ENCODE results near the gene PROM1. TPM values are rescaled to one million over a fixed set of nuclear protein-coding genes. Genes with fewer than 3 reads are reported as not detected.

PROM1 gene
- polyA plus RNA-seq, 2 donors, result 0.37 to 0.47 TPM

DNA sequence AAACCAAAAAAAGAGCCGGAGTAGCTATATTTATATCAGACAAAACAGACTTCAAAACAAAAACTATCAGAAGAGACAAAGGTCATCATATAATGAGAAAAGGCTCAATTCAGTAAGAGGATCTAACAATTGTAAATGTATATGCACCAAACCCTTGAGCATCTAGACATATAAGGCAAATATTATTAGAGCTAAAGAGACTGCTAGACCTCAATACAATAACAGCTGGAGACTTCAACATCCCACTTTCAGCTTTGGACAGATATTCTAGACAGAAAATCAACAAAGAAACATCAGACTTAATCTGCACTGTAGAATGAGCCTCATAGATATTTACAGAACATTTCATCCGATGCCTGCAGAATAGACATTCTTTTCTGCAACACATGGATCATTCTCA lies 4.8 kb upstream of the PROM1 start:
- no peaks in the 10 kb centered on the region for H3K4me1 ChIP-seq (ENCODE audit: control insufficient read depth in 2 of 2, insufficient read depth in 2 of 2, low read length in 1 of 2)
- WGBS, 2 donors, result 78 to 86% methylated on average over 2 of the region's 2 CpGs
- no peaks in the 10 kb centered on the region for H3K36me3 ChIP-seq (ENCODE audit: control insufficient read depth in 2 of 2, insufficient read depth in 2 of 2, low read length in 1 of 2)
- H3K27me3 ChIP-seq (ENCODE audit: control insufficient read depth in 1 of 2, insufficient read depth in 2 of 2, low read length in 2 of 2), result peaks cover 4 to 10% of the 10 kb centered on the region in 2 donors
- no peak overlapping the region for H3K27ac ChIP-seq (ENCODE audit: low read depth in 2 of 2, low read length in 1 of 2)
- H3K4me3 ChIP-seq (ENCODE audit: low read depth in 1 of 2, low read length in 2 of 2), result no peak overlapping the region
- H3K9me3 ChIP-seq (ENCODE audit: control insufficient read depth in 2 of 2, insufficient read depth in 1 of 2, low read depth in 1 of 2, low read length in 1 of 2), result peaks cover 0 to 1% of the 10 kb centered on the region in 2 donors

DNA sequence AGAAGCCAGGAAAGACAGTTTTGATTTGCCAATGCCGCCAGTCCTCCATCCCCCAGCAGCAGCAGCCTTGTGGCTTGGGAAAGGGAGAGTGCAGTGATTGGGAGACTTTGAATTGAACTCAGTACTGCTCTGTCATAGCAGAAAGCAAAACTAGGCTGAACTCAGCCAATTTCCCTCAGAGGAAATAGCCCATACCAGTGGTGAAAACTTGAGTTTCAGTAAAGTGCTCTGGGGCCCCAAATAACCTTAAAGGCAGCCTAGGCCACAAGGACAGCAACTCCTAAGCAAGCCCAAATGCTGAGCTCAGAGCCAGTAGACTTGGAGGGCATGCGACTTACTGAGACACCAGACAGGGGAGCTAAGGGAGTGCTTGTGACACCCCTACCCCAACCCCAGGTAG lies 2.0 kb upstream of the PROM1 start:
- Histone ChIP-seq H3K36me3 (ENCODE audit: control insufficient read depth in 2 of 2, insufficient read depth in 2 of 2, low read length in 1 of 2) (no peaks in the 10 kb centered on the region), H3K9me3 (ENCODE audit: control insufficient read depth in 2 of 2, insufficient read depth in 1 of 2, low read depth in 1 of 2, low read length in 1 of 2) (no peaks in the 10 kb centered on the region), H3K4me1 (ENCODE audit: control insufficient read depth in 2 of 2, insufficient read depth in 2 of 2, low read length in 1 of 2) (peaks cover 0 to 12% of the 10 kb centered on the region in 2 donors), H3K27ac (ENCODE audit: low read depth in 2 of 2, low read length in 1 of 2) (no peak overlapping the region), H3K4me3 (ENCODE audit: low read depth in 1 of 2, low read length in 2 of 2) (no peak overlapping the region), H3K27me3 (ENCODE audit: control insufficient read depth in 1 of 2, insufficient read depth in 2 of 2, low read length in 2 of 2) (peaks cover 6 to 23% of the 10 kb centered on the region in 2 donors)
- 89 to 96% methylated on average over 2 of the region's 2 CpGs for WGBS, 2 donors

DNA sequence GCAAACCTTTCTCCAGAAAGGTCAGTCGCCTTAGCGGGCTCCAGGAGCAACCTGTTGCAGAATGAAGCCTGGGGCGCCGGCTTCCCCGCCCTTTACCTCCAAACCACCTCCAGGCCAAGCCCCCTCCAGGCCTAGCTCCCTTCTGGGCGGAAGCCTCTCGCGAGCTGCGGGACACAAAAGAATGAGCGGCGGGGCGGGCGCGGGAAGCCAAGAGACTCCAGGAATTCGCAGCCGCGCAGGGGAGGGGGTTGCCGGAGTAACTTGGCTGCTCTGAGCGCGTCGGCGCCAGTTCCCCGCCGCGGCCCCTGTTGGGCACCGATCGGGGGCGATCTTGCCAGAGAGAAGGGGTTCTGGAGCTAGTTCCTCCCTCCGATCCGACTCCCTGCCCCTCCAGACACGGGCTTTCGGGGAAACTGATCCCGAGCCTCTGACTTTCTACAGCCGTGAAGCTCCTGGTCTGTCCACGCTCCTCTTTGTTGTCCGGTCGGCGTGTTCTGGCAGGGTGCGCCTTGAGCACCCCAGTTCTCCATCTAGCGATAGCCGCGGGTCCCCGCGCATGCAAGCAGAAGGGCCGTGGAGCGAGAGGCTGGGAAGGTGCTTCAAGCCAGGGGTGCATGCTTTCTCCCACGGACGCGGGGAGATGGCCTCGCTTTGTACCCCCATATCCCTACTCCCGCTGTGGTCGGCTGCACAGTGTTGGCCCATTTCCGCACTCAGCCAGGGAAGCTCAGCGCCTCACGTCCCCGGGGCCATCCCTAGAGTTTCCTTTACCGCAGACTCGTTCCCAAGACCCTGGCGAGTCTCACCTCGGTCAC lies 1.2 kb downstream of the PROM1 start:
- Histone ChIP-seq H3K36me3 (ENCODE audit: control insufficient read depth in 2 of 2, insufficient read depth in 2 of 2, low read length in 1 of 2) (no peaks in the 10 kb centered on the region), H3K27me3 (ENCODE audit: control insufficient read depth in 1 of 2, insufficient read depth in 2 of 2, low read length in 2 of 2) (peaks cover 9 to 23% of the 10 kb centered on the region in 2 donors), H3K9me3 (ENCODE audit: control insufficient read depth in 2 of 2, insufficient read depth in 1 of 2, low read depth in 1 of 2, low read length in 1 of 2) (no peaks in the 10 kb centered on the region), H3K4me3 (ENCODE audit: low read depth in 1 of 2, low read length in 2 of 2) (peak overlapping the region; percentile 35 to 47), H3K4me1 (ENCODE audit: control insufficient read depth in 2 of 2, insufficient read depth in 2 of 2, low read length in 1 of 2) (peaks cover 3 to 14% of the 10 kb centered on the region in 2 donors), H3K27ac (ENCODE audit: low read depth in 2 of 2, low read length in 1 of 2) (no peak overlapping the region)
- 1 to 2% methylated on average over 49 to 60 of the region's 60 CpGs for WGBS, 2 donors

DNA sequence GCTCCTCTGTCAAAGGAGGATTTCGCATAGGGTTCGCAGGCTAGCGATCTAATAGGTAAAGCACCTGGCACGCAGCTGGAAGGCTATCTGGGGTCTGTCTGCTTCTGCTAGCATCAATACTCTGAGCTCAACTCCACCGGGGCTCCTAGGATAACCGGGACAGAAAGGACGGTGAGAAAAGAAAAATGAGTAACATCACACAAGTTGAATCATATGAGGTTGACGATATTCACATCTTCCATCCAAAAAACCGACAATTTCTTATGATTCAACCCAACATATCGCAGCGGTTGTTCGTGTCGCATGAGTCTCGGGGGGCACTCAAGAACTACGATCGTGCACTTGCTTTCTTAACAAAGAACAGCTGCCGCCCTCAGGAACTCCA lies 1.8 kb downstream of the PROM1 start:
- peaks cover 3 to 14% of the 10 kb centered on the region in 2 donors for H3K4me1 ChIP-seq (ENCODE audit: control insufficient read depth in 2 of 2, insufficient read depth in 2 of 2, low read length in 1 of 2)
- H3K27ac ChIP-seq (ENCODE audit: low read depth in 2 of 2, low read length in 1 of 2), result no peak overlapping the region

DNA sequence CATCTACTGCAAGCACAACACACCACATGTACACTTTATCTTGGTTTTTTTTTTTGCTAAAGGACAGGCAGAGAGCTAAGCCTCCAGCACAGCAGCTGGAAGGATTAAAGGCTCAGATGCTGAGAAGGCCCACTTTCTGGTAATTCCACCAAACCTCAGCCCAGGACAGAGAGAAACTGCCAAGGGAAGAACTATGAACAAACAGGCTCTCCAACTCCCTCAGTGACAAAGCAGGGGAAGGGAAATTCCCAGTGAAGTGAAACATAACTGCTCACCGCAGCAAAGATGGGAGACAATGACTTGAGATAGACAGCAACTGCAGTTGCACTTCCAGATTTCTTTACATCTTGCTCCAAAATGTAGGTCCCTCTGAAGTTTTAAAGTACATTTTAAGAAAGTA lies 4.8 kb downstream of the PROM1 start:
- Histone ChIP-seq H3K27ac (ENCODE audit: low read depth in 2 of 2, low read length in 1 of 2) (no peak overlapping the region), H3K36me3 (ENCODE audit: control insufficient read depth in 2 of 2, insufficient read depth in 2 of 2, low read length in 1 of 2) (no peaks in the 10 kb centered on the region), H3K4me3 (ENCODE audit: low read depth in 1 of 2, low read length in 2 of 2) (no peak overlapping the region), H3K4me1 (ENCODE audit: control insufficient read depth in 2 of 2, insufficient read depth in 2 of 2, low read length in 1 of 2) (peaks cover 3 to 14% of the 10 kb centered on the region in 2 donors), H3K27me3 (ENCODE audit: control insufficient read depth in 1 of 2, insufficient read depth in 2 of 2, low read length in 2 of 2) (peaks cover 5 to 18% of the 10 kb centered on the region in 2 donors), H3K9me3 (ENCODE audit: control insufficient read depth in 2 of 2, insufficient read depth in 1 of 2, low read depth in 1 of 2, low read length in 1 of 2) (no peaks in the 10 kb centered on the region)
- 22 to 27% methylated on average over 1 of the region's 1 CpG for WGBS, 2 donors

More for the DNA sequence above, 1.8 kb downstream of the PROM1 start:
- H3K4me3 ChIP-seq (ENCODE audit: low read depth in 1 of 2, low read length in 2 of 2), result peak overlapping the region in 1 of 2 donors; percentile 47
- no peaks in the 10 kb centered on the region for H3K9me3 ChIP-seq (ENCODE audit: control insufficient read depth in 2 of 2, insufficient read depth in 1 of 2, low read depth in 1 of 2, low read length in 1 of 2)
- peaks cover 9 to 23% of the 10 kb centered on the region in 2 donors for H3K27me3 ChIP-seq (ENCODE audit: control insufficient read depth in 1 of 2, insufficient read depth in 2 of 2, low read length in 2 of 2)
- 18 to 19% methylated on average over 17 of the region's 17 CpGs for WGBS, 2 donors
- no peaks in the 10 kb centered on the region for H3K36me3 ChIP-seq (ENCODE audit: control insufficient read depth in 2 of 2, insufficient read depth in 2 of 2, low read length in 1 of 2)

DNA sequence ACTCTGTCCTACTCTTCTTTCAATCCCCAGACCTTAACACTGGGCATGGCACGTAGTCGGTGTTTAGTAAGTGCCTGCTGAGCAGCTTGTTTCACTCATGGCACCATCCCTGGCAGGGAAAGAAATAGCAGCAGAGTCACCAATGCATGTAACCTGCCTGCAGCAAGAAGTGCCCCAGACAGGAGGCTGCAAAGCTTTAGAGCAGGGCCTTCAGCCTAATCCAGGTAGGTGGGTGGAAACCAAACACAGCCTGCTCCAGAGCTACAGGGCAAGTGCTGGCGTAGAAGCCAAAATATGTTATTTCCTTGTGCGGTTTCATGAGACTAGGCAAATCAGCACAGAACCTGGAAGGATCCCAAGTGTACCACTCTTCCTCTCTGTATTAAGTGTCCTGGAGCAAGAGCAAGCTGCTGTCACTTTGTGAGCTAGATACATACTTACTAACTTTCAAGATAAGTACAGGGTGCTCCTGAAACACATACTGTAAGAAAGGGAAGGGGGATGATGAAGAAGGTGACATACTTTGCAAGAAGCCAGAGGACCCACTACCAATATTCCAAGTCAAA lies 5.5 kb downstream of the PROM1 start:
- 58 to 66% methylated on average over 4 of the region's 4 CpGs for WGBS, 2 donors
- H3K27ac ChIP-seq (ENCODE audit: low read depth in 2 of 2, low read length in 1 of 2), result no peak overlapping the region
- peaks cover 3 to 11% of the 10 kb centered on the region in 2 donors for H3K4me1 ChIP-seq (ENCODE audit: control insufficient read depth in 2 of 2, insufficient read depth in 2 of 2, low read length in 1 of 2)
- no peaks in the 10 kb centered on the region for H3K9me3 ChIP-seq (ENCODE audit: control insufficient read depth in 2 of 2, insufficient read depth in 1 of 2, low read depth in 1 of 2, low read length in 1 of 2)
- no peak overlapping the region for H3K4me3 ChIP-seq (ENCODE audit: low read depth in 1 of 2, low read length in 2 of 2)
- H3K27me3 ChIP-seq (ENCODE audit: control insufficient read depth in 1 of 2, insufficient read depth in 2 of 2, low read length in 2 of 2), result peaks cover 5 to 10% of the 10 kb centered on the region in 2 donors
- no peaks in the 10 kb centered on the region for H3K36me3 ChIP-seq (ENCODE audit: control insufficient read depth in 2 of 2, insufficient read depth in 2 of 2, low read length in 1 of 2)

DNA sequence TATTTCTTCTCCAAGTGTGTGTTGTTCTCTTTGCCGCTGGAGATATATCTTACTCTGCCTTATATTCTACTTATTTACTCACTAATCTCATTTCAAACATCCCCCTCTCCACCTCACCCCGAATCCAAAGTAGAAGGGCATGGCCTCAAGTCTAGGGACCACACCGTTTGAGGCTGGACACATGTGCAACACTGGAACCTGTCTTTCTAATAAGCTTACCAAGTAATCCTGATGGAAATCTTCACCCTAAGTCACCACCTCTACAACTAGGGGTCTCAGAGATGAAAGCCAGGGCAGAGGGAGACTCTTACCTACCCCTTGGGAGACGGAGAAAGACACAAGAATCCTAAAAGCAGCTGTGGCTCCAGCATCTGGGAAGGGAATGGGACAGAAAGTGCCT lies 6.0 kb downstream of the PROM1 start:
- peaks cover 3 to 8% of the 10 kb centered on the region in 2 donors for H3K4me1 ChIP-seq (ENCODE audit: control insufficient read depth in 2 of 2, insufficient read depth in 2 of 2, low read length in 1 of 2)
- no peaks in the 10 kb centered on the region for H3K9me3 ChIP-seq (ENCODE audit: control insufficient read depth in 2 of 2, insufficient read depth in 1 of 2, low read depth in 1 of 2, low read length in 1 of 2)
- peaks cover 5 to 7% of the 10 kb centered on the region in 2 donors for H3K27me3 ChIP-seq (ENCODE audit: control insufficient read depth in 1 of 2, insufficient read depth in 2 of 2, low read length in 2 of 2)
- H3K4me3 ChIP-seq (ENCODE audit: low read depth in 1 of 2, low read length in 2 of 2), result no peak overlapping the region
- H3K36me3 ChIP-seq (ENCODE audit: control insufficient read depth in 2 of 2, insufficient read depth in 2 of 2, low read length in 1 of 2), result no peaks in the 10 kb centered on the region
- WGBS, 2 donors, result 69 to 72% methylated on average over 4 of the region's 4 CpGs
- no peak overlapping the region for H3K27ac ChIP-seq (ENCODE audit: low read depth in 2 of 2, low read length in 1 of 2)

DNA sequence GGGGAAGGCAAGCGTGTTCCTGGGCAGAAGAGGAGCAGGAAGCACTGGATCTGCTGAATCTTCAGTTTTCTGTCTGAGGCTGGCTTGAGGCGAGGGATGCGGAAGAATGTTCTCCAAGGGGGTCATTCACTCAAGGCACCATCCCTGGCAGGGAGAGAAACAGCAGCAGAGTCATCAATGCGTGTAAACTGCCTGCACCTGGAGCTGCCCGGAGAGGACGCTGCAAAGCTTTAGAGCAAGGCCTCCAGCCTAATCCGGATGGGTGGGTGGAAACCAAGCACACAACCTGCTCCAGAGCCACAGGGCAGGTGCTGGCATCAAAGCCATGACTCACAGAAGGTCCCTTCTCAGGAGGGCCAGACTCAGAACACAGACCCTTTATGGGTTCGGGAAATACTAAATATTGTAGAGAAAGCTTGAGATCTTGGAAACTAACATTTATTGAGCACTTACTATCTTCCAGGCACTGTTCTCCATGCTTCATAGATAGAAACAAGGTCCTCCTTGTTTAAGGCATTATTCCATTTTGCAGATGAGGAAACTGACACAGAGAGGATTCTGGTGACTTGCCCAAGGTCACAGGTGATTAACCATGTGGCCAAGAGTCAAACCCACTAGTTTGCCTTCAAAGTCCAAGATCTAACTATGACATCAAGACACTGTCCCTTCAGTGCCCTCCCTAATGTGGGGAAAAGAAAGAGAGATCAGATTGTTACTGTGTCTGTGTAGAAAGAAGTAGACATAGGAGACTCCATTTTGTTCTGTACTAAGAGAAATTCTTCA lies 7.7 kb downstream of the PROM1 start:
- H3K4me3 ChIP-seq (ENCODE audit: low read depth in 1 of 2, low read length in 2 of 2), result no peak overlapping the region
- no peak overlapping the region for H3K27ac ChIP-seq (ENCODE audit: low read depth in 2 of 2, low read length in 1 of 2)
- no peaks in the 10 kb centered on the region for H3K36me3 ChIP-seq (ENCODE audit: control insufficient read depth in 2 of 2, insufficient read depth in 2 of 2, low read length in 1 of 2)
- peaks cover 0 to 5% of the 10 kb centered on the region in 2 donors for H3K27me3 ChIP-seq (ENCODE audit: control insufficient read depth in 1 of 2, insufficient read depth in 2 of 2, low read length in 2 of 2)
- H3K9me3 ChIP-seq (ENCODE audit: control insufficient read depth in 2 of 2, insufficient read depth in 1 of 2, low read depth in 1 of 2, low read length in 1 of 2), result no peaks in the 10 kb centered on the region
- WGBS, 2 donors, result 77 to 81% methylated on average over 8 of the region's 8 CpGs
- H3K4me1 ChIP-seq (ENCODE audit: control insufficient read depth in 2 of 2, insufficient read depth in 2 of 2, low read length in 1 of 2), result peaks cover 2 to 3% of the 10 kb centered on the region in 2 donors

DNA sequence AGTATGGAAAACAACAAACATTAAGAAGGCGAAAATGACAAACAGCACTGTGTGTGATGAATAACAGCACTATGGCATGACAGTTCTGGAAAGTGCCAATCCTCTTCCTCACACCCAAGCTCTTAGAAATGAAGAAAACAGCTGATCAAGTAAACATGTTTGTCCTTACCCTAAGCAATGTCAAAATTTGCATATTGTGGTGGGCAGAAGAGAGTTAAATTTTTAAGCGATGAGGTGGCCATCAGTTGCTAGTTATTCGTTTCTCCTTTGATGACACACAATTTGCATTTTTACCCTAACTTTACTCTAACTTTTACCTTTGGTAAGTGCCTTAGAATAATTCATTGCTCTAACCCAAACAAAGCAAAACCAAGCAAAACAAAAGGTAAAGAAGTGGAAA lies 8.8 kb downstream of the PROM1 start:
- peaks cover 2 to 3% of the 10 kb centered on the region in 2 donors for H3K4me1 ChIP-seq (ENCODE audit: control insufficient read depth in 2 of 2, insufficient read depth in 2 of 2, low read length in 1 of 2)
- H3K27me3 ChIP-seq (ENCODE audit: control insufficient read depth in 1 of 2, insufficient read depth in 2 of 2, low read length in 2 of 2), result no peaks in the 10 kb centered on the region

More for the DNA sequence above, 8.8 kb downstream of the PROM1 start:
- 65 to 68% methylated on average over 3 of the region's 3 CpGs for WGBS, 2 donors
- Histone ChIP-seq H3K27ac (ENCODE audit: low read depth in 2 of 2, low read length in 1 of 2) (no peak overlapping the region), H3K9me3 (ENCODE audit: control insufficient read depth in 2 of 2, insufficient read depth in 1 of 2, low read depth in 1 of 2, low read length in 1 of 2) (no peaks in the 10 kb centered on the region), H3K36me3 (ENCODE audit: control insufficient read depth in 2 of 2, insufficient read depth in 2 of 2, low read length in 1 of 2) (no peaks in the 10 kb centered on the region), H3K4me3 (ENCODE audit: low read depth in 1 of 2, low read length in 2 of 2) (no peak overlapping the region)

Data from esophagus (tissue), 2 donors.